ENCODE data around the gene SMIM23. TPM values are rescaled to one million over a fixed set of nuclear protein-coding genes. Genes with fewer than 3 reads are reported as not detected.

SMIM23 gene
- total RNA-seq, 1 experiment from 2014 or later = not detected

- Mint-ChIP-seq H3K4me3 (ENCODE audit: unreplicated experiment) (no peak overlapping the region), H3K27me3 (ENCODE audit: insufficient read depth, unreplicated experiment) (no peaks in the 10 kb centered on the region), H3K9me3 (ENCODE audit: unreplicated experiment) (peaks cover 25% of the 10 kb centered on the region), H3K27ac (ENCODE audit: low read depth, unreplicated experiment) (no peak overlapping the region), H3K36me3 (ENCODE audit: insufficient read depth, unreplicated experiment) (peaks cover 5% of the 10 kb centered on the region), H3K4me1 (ENCODE audit: insufficient read depth, unreplicated experiment) (no peaks in the 10 kb centered on the region)
- intact Hi-C loops (cut with micrococcal nuclease) = no loop called here
- TF ChIP-seq CTCF (IDR thresholded peaks at IDR 0.05; ENCODE audit: unreplicated experiment) = no peak
- BruUV-seq (replicated peaks) = no TSS peak
- POLR2A ChIA-PET = interaction anchor here (1.0 kb wide), 1 partner anchor 11 kb away, joined by 3 read pairs; no protein-coding TSS in a partner anchor
- DNase-seq (ENCODE audit: unreplicated experiment) = no peak
- CTCF ChIA-PET = no interaction called here
Measured at GRCh38 chr5:171770153-171770552, 15.5 kb upstream of the SMIM23 start.

GRCh38 chr5:171771856-171772255 is 13.8 kb upstream of the SMIM23 start:
- Mint-ChIP-seq H3K4me1 (ENCODE audit: insufficient read depth, unreplicated experiment) (no peaks in the 10 kb centered on the region), H3K36me3 (ENCODE audit: insufficient read depth, unreplicated experiment) (peaks cover 5% of the 10 kb centered on the region), H3K27ac (ENCODE audit: low read depth, unreplicated experiment) (no peak overlapping the region), H3K27me3 (ENCODE audit: insufficient read depth, unreplicated experiment) (no peaks in the 10 kb centered on the region), H3K4me3 (ENCODE audit: unreplicated experiment) (no peak overlapping the region), H3K9me3 (ENCODE audit: unreplicated experiment) (peaks cover 11% of the 10 kb centered on the region)
- ChIA-PET POLR2A (no interaction called here), CTCF (interaction anchor here (0.6 kb wide), 1 partner anchor 253 kb away, joined by 3 read pairs; no protein-coding TSS in a partner anchor)
- TF ChIP-seq CTCF (IDR thresholded peaks at IDR 0.05; ENCODE audit: unreplicated experiment) = no peak
- no TSS peak for BruUV-seq (replicated peaks)
- intact Hi-C loops (cut with micrococcal nuclease) = no loop called here
- DNase-seq (ENCODE audit: unreplicated experiment) = no peak

- no peak overlapping the region for H3K4me3 Mint-ChIP-seq (ENCODE audit: unreplicated experiment)
- TF ChIP-seq CTCF (IDR thresholded peaks at IDR 0.05; ENCODE audit: unreplicated experiment) = no peak
- no TSS peak for BruUV-seq (replicated peaks)
- no peak for DNase-seq (ENCODE audit: unreplicated experiment)
- POLR2A ChIA-PET = interaction anchor here (1.3 kb wide), 1 partner anchor 9 kb away, joined by 4 read pairs; no protein-coding TSS in a partner anchor
- CTCF ChIA-PET = interaction anchor here (0.7 to 1.1 kb wide), 2 partner anchors 60 to 253 kb away, joined by 3 read pairs; no protein-coding TSS in a partner anchor
- H3K27ac Mint-ChIP-seq (ENCODE audit: low read depth, unreplicated experiment) = no peak overlapping the region
- no peaks in the 10 kb centered on the region for H3K27me3 Mint-ChIP-seq (ENCODE audit: insufficient read depth, unreplicated experiment)
- H3K36me3 Mint-ChIP-seq (ENCODE audit: insufficient read depth, unreplicated experiment) = peaks cover 5% of the 10 kb centered on the region
- intact Hi-C loops (cut with micrococcal nuclease) = no loop called here
- no peaks in the 10 kb centered on the region for H3K9me3 Mint-ChIP-seq (ENCODE audit: unreplicated experiment)
- no peaks in the 10 kb centered on the region for H3K4me1 Mint-ChIP-seq (ENCODE audit: insufficient read depth, unreplicated experiment)
Measured at GRCh38 chr5:171773106-171773505, 12.5 kb upstream of the SMIM23 start.

- DNase-seq (ENCODE audit: unreplicated experiment) = no peak
- no peak overlapping the region for H3K4me3 Mint-ChIP-seq (ENCODE audit: unreplicated experiment)
- peaks cover 5% of the 10 kb centered on the region for H3K36me3 Mint-ChIP-seq (ENCODE audit: insufficient read depth, unreplicated experiment)
- H3K9me3 Mint-ChIP-seq (ENCODE audit: unreplicated experiment) = no peaks in the 10 kb centered on the region
- POLR2A ChIA-PET = interaction anchor here (0.6 kb wide), 1 partner anchor 40 kb away, joined by 3 read pairs; no protein-coding TSS in a partner anchor
- H3K4me1 Mint-ChIP-seq (ENCODE audit: insufficient read depth, unreplicated experiment) = no peaks in the 10 kb centered on the region
- H3K27me3 Mint-ChIP-seq (ENCODE audit: insufficient read depth, unreplicated experiment) = no peaks in the 10 kb centered on the region
- no peak for TF ChIP-seq CTCF (IDR thresholded peaks at IDR 0.05; ENCODE audit: unreplicated experiment)
- intact Hi-C loops (cut with micrococcal nuclease) = no loop called here
- CTCF ChIA-PET = interaction anchor here (0.6 to 0.9 kb wide), 2 partner anchors 9 to 787 kb away, joined by 3 read pairs; no protein-coding TSS in a partner anchor
- no TSS peak for BruUV-seq (replicated peaks)
- H3K27ac Mint-ChIP-seq (ENCODE audit: low read depth, unreplicated experiment) = no peak overlapping the region
Measured at GRCh38 chr5:171774418-171774817, 11.2 kb upstream of the SMIM23 start.
